Midbrain (tissue), 1 donor: Measurements from ENCODE around the gene MYO6.

ENCODE experiments used
- DNase-seq: peaks from one replicate; lab custom pipeline; 2025; lab: John Stamatoyannopoulos, UW

MYO6 gene

GRCh38 chr6:75947935-75948334, 198.9 kb downstream of the MYO6 start:
- no peak for DNase-seq

GRCh38 chr6:75952128-75952527, 203.1 kb downstream of the MYO6 start:
- DNase-seq, result no peak

GRCh38 chr6:75963569-75963968, 214.5 kb downstream of the MYO6 start:
- no peak for DNase-seq

- DNase-seq, result no peak
Observed at GRCh38 chr6:75968143-75968542, 219.1 kb downstream of the MYO6 start.
